Medulla oblongata (tissue), 1 donor: ENCODE measurements around the gene SKIC8.
A peak's percentile ranks its signal among the peaks of the same experiment; 100 is the strongest.
"Not testable (repeated sequence)": the region's sequence is repeated elsewhere in the genome, so short reads cannot be mapped to it uniquely, and the experiment has no call there.

ENCODE experiments used
- DNase-seq: peaks from one replicate; pipeline ENCODE4 v3.0.0-alpha.2; 2015; ENCODE audit errors: extremely low spot score

The SKIC8 gene

GRCh38 chr15:78255421-78256043 is 43.9 kb downstream of the SKIC8 start:
- no peak for DNase-seq

- no peak for DNase-seq
Observed at GRCh38 chr15:78251136-78251535, 48.3 kb downstream of the SKIC8 start.

GRCh38 chr15:78249131-78249530 is 50.3 kb downstream of the SKIC8 start:
- DNase-seq: no peak

- DNase-seq: no peak
Observed at GRCh38 chr15:78247911-78248310, 51.5 kb downstream of the SKIC8 start.

GRCh38 chr15:78245976-78246620 is 53.3 kb downstream of the SKIC8 start:
- not testable (repeated sequence) for DNase-seq

GRCh38 chr15:78245392-78245791 is 54.0 kb downstream of the SKIC8 start:
- not testable (repeated sequence) for DNase-seq

GRCh38 chr15:78244893-78245292 is 54.5 kb downstream of the SKIC8 start:
- no peak for DNase-seq

GRCh38 chr15:78244101-78244500 is 55.3 kb downstream of the SKIC8 start:
- DNase-seq: no peak

GRCh38 chr15:78243491-78243941 is 55.9 kb downstream of the SKIC8 start:
- peak; percentile 78 for DNase-seq

- no peak for DNase-seq
Observed at GRCh38 chr15:78243058-78243457, 56.4 kb downstream of the SKIC8 start.

- no peak for DNase-seq
Observed at GRCh38 chr15:78242128-78242527, 57.3 kb downstream of the SKIC8 start.

GRCh38 chr15:78241017-78241416 is 58.4 kb downstream of the SKIC8 start:
- peak; percentile 90 for DNase-seq

- no peak for DNase-seq
Observed at GRCh38 chr15:78239811-78240210, 59.6 kb downstream of the SKIC8 start.

GRCh38 chr15:78237146-78237545 is 62.3 kb downstream of the SKIC8 start:
- DNase-seq: no peak

- no peak for DNase-seq
Observed at GRCh38 chr15:78236491-78236890, 62.9 kb downstream of the SKIC8 start.

- DNase-seq: peak; percentile 66
Observed at GRCh38 chr15:78234515-78235040, 64.8 kb downstream of the SKIC8 start, which contains the start of gene ACSBG1. Gene ACSBG1 (minus strand): TSS chr15:78234565. CDS start chr15:78234501, 64 bp downstream.

- DNase-seq: no peak
Observed at GRCh38 chr15:78233496-78233895, 65.9 kb downstream of the SKIC8 start.
